Measurements from ENCODE around the gene UVRAG. TPM values are rescaled to one million over a fixed set of nuclear protein-coding genes. Genes with fewer than 3 reads are reported as not detected.
A peak's percentile ranks its signal among the peaks of the same experiment; 100 is the strongest.

UVRAG gene
- total RNA-seq, 1 experiment from 2014 or later, result 31.3 TPM

DNA sequence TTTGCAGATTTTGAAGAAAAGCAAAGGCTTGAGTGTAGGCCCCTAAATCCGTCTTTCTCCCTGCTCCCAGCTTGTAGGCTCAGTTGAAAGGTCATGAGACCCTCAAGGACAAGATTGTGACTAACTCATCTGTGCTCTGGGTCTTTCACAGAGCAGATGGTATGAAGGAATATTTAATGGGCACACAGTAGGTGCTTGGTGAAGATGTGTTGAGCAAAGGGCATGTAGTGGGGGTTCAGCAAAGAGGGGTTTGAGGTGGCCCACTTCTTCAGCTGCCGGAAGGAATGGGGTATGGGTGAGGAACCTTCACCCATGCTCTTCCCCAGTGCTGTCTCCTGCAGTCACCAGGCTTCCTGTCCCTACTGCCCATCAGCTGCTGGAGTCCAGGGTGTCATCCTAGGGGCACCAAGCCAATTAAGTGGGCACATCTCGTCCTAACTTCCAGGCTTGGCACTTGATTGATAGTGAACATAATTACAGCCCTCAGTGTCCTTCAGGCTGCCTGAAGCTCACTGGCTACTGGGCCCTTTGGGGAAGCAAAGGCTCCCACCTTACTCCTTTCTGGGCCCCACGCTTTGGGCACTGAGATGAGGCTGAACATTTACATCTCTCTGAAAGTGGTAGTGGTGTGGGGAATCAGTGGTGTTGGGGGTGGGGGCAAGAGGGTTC lies 31.5 kb upstream of the UVRAG start:
- no TSS peak for BruUV-seq (replicated peaks)
- H3K36me3 Mint-ChIP-seq (ENCODE audit: insufficient read depth, unreplicated experiment), result peaks cover 10% of the 10 kb centered on the region
- H3K36me3 ChIP-seq (ENCODE audit: control insufficient read depth, insufficient read depth, low read length), result peaks cover 9% of the 10 kb centered on the region; the same call in 1 of the 2 replicates
- H3K4me1 Mint-ChIP-seq (ENCODE audit: low read depth, unreplicated experiment), result peaks cover 57% of the 10 kb centered on the region
- no peaks in the 10 kb centered on the region for H3K27me3 ChIP-seq (replicated peaks; ENCODE audit: control insufficient read depth, insufficient read depth, low read length)
- no peaks in the 10 kb centered on the region for H3K9me3 ChIP-seq
- H3K4me3 Mint-ChIP-seq (ENCODE audit: unreplicated experiment), result peak overlapping the region; percentile 26
- TF ChIP-seq, protein P1, sequence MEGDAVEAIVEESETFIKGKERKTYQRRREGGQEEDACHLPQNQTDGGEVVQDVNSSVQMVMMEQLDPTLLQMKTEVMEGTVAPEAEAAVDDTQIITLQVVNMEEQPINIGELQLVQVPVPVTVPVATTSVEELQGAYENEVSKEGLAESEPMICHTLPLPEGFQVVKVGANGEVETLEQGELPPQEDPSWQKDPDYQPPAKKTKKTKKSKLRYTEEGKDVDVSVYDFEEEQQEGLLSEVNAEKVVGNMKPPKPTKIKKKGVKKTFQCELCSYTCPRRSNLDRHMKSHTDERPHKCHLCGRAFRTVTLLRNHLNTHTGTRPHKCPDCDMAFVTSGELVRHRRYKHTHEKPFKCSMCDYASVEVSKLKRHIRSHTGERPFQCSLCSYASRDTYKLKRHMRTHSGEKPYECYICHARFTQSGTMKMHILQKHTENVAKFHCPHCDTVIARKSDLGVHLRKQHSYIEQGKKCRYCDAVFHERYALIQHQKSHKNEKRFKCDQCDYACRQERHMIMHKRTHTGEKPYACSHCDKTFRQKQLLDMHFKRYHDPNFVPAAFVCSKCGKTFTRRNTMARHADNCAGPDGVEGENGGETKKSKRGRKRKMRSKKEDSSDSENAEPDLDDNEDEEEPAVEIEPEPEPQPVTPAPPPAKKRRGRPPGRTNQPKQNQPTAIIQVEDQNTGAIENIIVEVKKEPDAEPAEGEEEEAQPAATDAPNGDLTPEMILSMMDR (IDR thresholded peaks at IDR 0.05; ENCODE audit: insufficient read depth in 1 of 2, low read depth in 1 of 2, low read length in 1 of 2, severe bottlenecking in 1 of 2, unreplicated experiment in 1 of 2), result no peak
- intact Hi-C loops (cut with micrococcal nuclease; ENCODE audit: unreplicated experiment), result no loop called here
- ChIA-PET CTCF (no interaction called here), POLR2A (no interaction called here)
- DNase-seq, result no peak
- H3K9me3 Mint-ChIP-seq (ENCODE audit: unreplicated experiment), result no peaks in the 10 kb centered on the region
- no peaks in the 10 kb centered on the region for H3K27me3 Mint-ChIP-seq (ENCODE audit: insufficient read depth, unreplicated experiment)
- H3K4me3 ChIP-seq (ENCODE audit: low read depth, low read length), result no peak overlapping the region
- H3K27ac Mint-ChIP-seq (ENCODE audit: unreplicated experiment), result peak overlapping the region; percentile 77
- peaks cover 68% of the 10 kb centered on the region for H3K4me1 ChIP-seq

DNA sequence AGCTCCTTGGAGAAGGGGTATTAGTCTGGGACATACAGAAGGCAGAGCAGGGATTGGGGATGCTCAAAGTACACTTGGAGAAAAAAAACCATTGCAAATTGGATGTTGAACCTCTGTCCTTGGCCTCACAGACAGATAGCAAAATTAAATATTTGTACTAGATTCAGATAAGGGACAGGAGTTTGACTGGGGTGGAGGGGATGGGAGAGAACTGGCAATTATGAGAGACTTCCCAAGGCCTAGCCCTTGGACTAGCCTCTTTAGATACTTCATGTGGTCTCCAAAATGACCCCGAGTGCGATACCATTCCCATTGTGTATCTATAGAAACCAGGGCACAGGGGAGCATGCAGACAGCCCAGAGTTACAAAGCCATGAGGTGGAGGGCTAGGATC lies 30.9 kb upstream of the UVRAG start:
- TF ChIP-seq, protein P1 (IDR thresholded peaks at IDR 0.05; ENCODE audit: insufficient read depth in 1 of 2, low read depth in 1 of 2, low read length in 1 of 2, severe bottlenecking in 1 of 2, unreplicated experiment in 1 of 2), result no peak
- Histone ChIP-seq H3K9me3 (no peaks in the 10 kb centered on the region), H3K36me3 (ENCODE audit: control insufficient read depth, insufficient read depth, low read length) (peaks cover 9% of the 10 kb centered on the region; the same call in 1 of the 2 replicates), H3K4me3 (ENCODE audit: low read depth, low read length) (no peak overlapping the region), H3K27me3 (replicated peaks; ENCODE audit: control insufficient read depth, insufficient read depth, low read length) (no peaks in the 10 kb centered on the region), H3K4me1 (peaks cover 68% of the 10 kb centered on the region)
- Mint-ChIP-seq H3K9me3 (ENCODE audit: unreplicated experiment) (no peaks in the 10 kb centered on the region), H3K27me3 (ENCODE audit: insufficient read depth, unreplicated experiment) (no peaks in the 10 kb centered on the region), H3K4me1 (ENCODE audit: low read depth, unreplicated experiment) (peaks cover 57% of the 10 kb centered on the region), H3K27ac (ENCODE audit: unreplicated experiment) (peak overlapping the region; percentile 77), H3K36me3 (ENCODE audit: insufficient read depth, unreplicated experiment) (peaks cover 10% of the 10 kb centered on the region), H3K4me3 (ENCODE audit: unreplicated experiment) (peak overlapping the region; percentile 26)
- no TSS peak for BruUV-seq (replicated peaks)
- POLR2A ChIA-PET, result interaction anchor here (0.5 kb wide), 1 partner anchor 94 kb away, joined by 5 read pairs; no protein-coding TSS in a partner anchor
- CTCF ChIA-PET, result interaction anchor here (0.8 kb wide), 1 partner anchor 61 kb away, joined by 3 read pairs; no protein-coding TSS in a partner anchor
- intact Hi-C loops (cut with micrococcal nuclease; ENCODE audit: unreplicated experiment), result no loop called here
- peak in 1 of 2 experiments; percentile 62 for DNase-seq

DNA sequence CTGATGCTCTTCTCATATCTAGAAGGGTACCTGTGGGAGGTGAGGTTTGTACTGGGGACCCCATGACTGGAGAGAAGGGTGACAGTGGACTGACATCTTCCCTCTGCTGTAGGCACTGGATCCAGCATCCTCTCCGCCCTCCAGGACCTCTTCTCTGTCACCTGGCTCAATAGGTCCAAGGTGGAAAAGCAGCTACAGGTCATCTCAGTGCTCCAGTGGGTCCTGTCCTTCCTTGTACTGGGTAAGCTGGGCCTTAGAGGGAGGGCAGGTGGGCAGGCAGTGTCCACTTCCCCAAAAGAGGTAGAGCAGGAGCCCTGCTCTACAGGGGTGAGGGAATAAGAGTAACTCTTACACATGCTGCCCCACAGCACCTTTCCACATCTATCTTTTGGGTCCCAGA lies 30.5 kb upstream of the UVRAG start:
- H3K4me3 ChIP-seq (ENCODE audit: low read depth, low read length), result no peak overlapping the region
- Mint-ChIP-seq H3K9me3 (ENCODE audit: unreplicated experiment) (no peaks in the 10 kb centered on the region), H3K4me1 (ENCODE audit: low read depth, unreplicated experiment) (peaks cover 57% of the 10 kb centered on the region), H3K36me3 (ENCODE audit: insufficient read depth, unreplicated experiment) (peaks cover 10% of the 10 kb centered on the region), H3K27me3 (ENCODE audit: insufficient read depth, unreplicated experiment) (no peaks in the 10 kb centered on the region), H3K4me3 (ENCODE audit: unreplicated experiment) (peak overlapping the region; percentile 26), H3K27ac (ENCODE audit: unreplicated experiment) (peak overlapping the region; percentile 77)
- no peaks in the 10 kb centered on the region for H3K9me3 ChIP-seq
- intact Hi-C loops (cut with micrococcal nuclease; ENCODE audit: unreplicated experiment), result no loop called here
- H3K27me3 ChIP-seq (replicated peaks; ENCODE audit: control insufficient read depth, insufficient read depth, low read length), result no peaks in the 10 kb centered on the region
- DNase-seq, result no peak
- H3K4me1 ChIP-seq, result peaks cover 68% of the 10 kb centered on the region
- H3K36me3 ChIP-seq (ENCODE audit: control insufficient read depth, insufficient read depth, low read length), result peaks cover 9% of the 10 kb centered on the region; the same call in 1 of the 2 replicates
- ChIA-PET POLR2A (interaction anchor here (0.5 to 2.5 kb wide), 2 partner anchors 30 to 94 kb away, joined by 5 to 13 read pairs; partner anchors contain the start of gene UVRAG), CTCF (interaction anchor here (0.8 to 2.3 kb wide), 2 partner anchors 21 to 61 kb away, joined by 3 to 10 read pairs; no protein-coding TSS in a partner anchor)
- TF ChIP-seq, protein P1 (IDR thresholded peaks at IDR 0.05; ENCODE audit: insufficient read depth in 1 of 2, low read depth in 1 of 2, low read length in 1 of 2, severe bottlenecking in 1 of 2, unreplicated experiment in 1 of 2), result no peak
- BruUV-seq (replicated peaks), result no TSS peak

All from Caco-2 (cell line).